Measurements from ENCODE around the gene NLGN4Y. TPM values are rescaled to one million over a fixed set of nuclear protein-coding genes. Genes with fewer than 3 reads are reported as not detected.
A peak's percentile ranks its signal among the peaks of the same experiment; 100 is the strongest.

NLGN4Y gene
- total and polyA plus RNA-seq, 2 experiments from 2014 or later, result 10.9 to 73.6 TPM

DNA sequence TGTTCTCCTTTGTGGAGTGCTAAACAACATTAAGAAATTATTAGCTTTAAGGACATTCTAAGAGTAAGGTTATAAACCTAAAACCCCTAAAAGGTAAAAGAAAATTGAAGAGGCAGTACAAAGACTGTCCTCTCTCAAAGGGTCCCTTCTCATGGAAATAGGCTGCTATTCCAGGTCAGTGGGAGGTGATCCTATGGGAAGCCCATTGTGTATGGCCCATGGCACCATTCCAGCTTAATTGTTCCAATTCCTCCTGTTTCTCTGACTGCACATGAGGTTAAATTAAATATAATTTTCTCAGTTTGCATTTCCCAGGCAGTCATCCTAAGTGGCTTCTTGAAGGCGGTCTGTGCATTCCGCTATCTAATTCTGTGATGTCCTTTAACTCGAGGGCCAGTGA lies 57.0 kb downstream of the NLGN4Y start:
- H2AFZ ChIP-seq, result no peak overlapping the region
- no peaks in the 10 kb centered on the region for H3F3A ChIP-seq (replicated peaks; ENCODE audit: low read depth)
- H3K4me3 ChIP-seq, result no peak overlapping the region; the same call in 1 of the 2 replicates
- H3K4me2 ChIP-seq, result peak overlapping the region; percentile 51; the same call in 1 of the 2 replicates
- no peaks in the 10 kb centered on the region; the same call in 1 of the 2 replicates for H4K20me1 ChIP-seq (replicated peaks; ENCODE audit: insufficient read depth)
- H3K79me2 ChIP-seq (replicated peaks; ENCODE audit: insufficient read depth), result peaks cover 89% of the 10 kb centered on the region
- no peak for DNase-seq (ENCODE audit: low spot score)
- peaks cover 17% of the 10 kb centered on the region for H3K4me1 Mint-ChIP-seq
- H3K27me3 Mint-ChIP-seq (ENCODE audit: insufficient read depth, low read depth, poor library complexity), result peaks cover 5% of the 10 kb centered on the region
- H3K4me3 Mint-ChIP-seq, result no peak overlapping the region
- H3K9me2 ChIP-seq (ENCODE audit: insufficient read depth), result no peaks in the 10 kb centered on the region
- no peak overlapping the region for H3K27ac Mint-ChIP-seq
- H3K27ac ChIP-seq (ENCODE audit: low read depth), result no peak overlapping the region
- no peaks in the 10 kb centered on the region for H3K36me3 ChIP-seq (ENCODE audit: insufficient read depth)
- peaks cover 5% of the 10 kb centered on the region; the same call in 1 of the 3 replicates for H3K9me3 Mint-ChIP-seq
- TF ChIP-seq, protein P1, sequence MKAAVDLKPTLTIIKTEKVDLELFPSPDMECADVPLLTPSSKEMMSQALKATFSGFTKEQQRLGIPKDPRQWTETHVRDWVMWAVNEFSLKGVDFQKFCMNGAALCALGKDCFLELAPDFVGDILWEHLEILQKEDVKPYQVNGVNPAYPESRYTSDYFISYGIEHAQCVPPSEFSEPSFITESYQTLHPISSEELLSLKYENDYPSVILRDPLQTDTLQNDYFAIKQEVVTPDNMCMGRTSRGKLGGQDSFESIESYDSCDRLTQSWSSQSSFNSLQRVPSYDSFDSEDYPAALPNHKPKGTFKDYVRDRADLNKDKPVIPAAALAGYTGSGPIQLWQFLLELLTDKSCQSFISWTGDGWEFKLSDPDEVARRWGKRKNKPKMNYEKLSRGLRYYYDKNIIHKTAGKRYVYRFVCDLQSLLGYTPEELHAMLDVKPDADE (IDR thresholded peaks at IDR 0.05), result no peak
- TF ChIP-seq ZNF114 (CRISPR knock-in tag; IDR thresholded peaks at IDR 0.05) (no peak), EZH2phosphoT487 (IDR thresholded peaks at IDR 0.05; ENCODE audit: unreplicated experiment) (no peak), CREB1 (CRISPR knock-in tag; IDR thresholded peaks at IDR 0.05; ENCODE audit: low read depth) (no peak), POLR2AphosphoS5 (IDR thresholded peaks at IDR 0.05; ENCODE audit: low read depth) (no peak), NANOG (IDR thresholded peaks at IDR 0.05; ENCODE audit: borderline replicate concordance) (no peak), EZH2 (IDR thresholded peaks at IDR 0.05; ENCODE audit: low read depth, unreplicated experiment) (no peak), JUNB (IDR thresholded peaks at IDR 0.05; ENCODE audit: unreplicated experiment) (no peak), STAT1 (IDR thresholded peaks at IDR 0.05; ENCODE audit: unreplicated experiment) (no peak)
- TF ChIP-seq, protein P2, sequence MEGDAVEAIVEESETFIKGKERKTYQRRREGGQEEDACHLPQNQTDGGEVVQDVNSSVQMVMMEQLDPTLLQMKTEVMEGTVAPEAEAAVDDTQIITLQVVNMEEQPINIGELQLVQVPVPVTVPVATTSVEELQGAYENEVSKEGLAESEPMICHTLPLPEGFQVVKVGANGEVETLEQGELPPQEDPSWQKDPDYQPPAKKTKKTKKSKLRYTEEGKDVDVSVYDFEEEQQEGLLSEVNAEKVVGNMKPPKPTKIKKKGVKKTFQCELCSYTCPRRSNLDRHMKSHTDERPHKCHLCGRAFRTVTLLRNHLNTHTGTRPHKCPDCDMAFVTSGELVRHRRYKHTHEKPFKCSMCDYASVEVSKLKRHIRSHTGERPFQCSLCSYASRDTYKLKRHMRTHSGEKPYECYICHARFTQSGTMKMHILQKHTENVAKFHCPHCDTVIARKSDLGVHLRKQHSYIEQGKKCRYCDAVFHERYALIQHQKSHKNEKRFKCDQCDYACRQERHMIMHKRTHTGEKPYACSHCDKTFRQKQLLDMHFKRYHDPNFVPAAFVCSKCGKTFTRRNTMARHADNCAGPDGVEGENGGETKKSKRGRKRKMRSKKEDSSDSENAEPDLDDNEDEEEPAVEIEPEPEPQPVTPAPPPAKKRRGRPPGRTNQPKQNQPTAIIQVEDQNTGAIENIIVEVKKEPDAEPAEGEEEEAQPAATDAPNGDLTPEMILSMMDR (conservative IDR thresholded peaks at IDR 0.05; ENCODE audit: low read depth in 2 of 2), result no peak
- TF ChIP-seq, protein P3, sequence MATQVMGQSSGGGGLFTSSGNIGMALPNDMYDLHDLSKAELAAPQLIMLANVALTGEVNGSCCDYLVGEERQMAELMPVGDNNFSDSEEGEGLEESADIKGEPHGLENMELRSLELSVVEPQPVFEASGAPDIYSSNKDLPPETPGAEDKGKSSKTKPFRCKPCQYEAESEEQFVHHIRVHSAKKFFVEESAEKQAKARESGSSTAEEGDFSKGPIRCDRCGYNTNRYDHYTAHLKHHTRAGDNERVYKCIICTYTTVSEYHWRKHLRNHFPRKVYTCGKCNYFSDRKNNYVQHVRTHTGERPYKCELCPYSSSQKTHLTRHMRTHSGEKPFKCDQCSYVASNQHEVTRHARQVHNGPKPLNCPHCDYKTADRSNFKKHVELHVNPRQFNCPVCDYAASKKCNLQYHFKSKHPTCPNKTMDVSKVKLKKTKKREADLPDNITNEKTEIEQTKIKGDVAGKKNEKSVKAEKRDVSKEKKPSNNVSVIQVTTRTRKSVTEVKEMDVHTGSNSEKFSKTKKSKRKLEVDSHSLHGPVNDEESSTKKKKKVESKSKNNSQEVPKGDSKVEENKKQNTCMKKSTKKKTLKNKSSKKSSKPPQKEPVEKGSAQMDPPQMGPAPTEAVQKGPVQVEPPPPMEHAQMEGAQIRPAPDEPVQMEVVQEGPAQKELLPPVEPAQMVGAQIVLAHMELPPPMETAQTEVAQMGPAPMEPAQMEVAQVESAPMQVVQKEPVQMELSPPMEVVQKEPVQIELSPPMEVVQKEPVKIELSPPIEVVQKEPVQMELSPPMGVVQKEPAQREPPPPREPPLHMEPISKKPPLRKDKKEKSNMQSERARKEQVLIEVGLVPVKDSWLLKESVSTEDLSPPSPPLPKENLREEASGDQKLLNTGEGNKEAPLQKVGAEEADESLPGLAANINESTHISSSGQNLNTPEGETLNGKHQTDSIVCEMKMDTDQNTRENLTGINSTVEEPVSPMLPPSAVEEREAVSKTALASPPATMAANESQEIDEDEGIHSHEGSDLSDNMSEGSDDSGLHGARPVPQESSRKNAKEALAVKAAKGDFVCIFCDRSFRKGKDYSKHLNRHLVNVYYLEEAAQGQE (IDR thresholded peaks at IDR 0.05; ENCODE audit: unreplicated experiment), result no peak
- ATAC-seq, result peak; percentile 60
- H3K36me3 Mint-ChIP-seq (ENCODE audit: low read depth), result peaks cover 47% of the 10 kb centered on the region
- peaks cover 12% of the 10 kb centered on the region; the same call in 1 of the 2 replicates for H3K4me1 ChIP-seq (ENCODE audit: insufficient read depth)
- H3K27me3 ChIP-seq (ENCODE audit: insufficient read depth), result no peaks in the 10 kb centered on the region
